Measurements from ENCODE around the gene RNF11.
"Not testable (repeated sequence)": the region's sequence is repeated elsewhere in the genome, so short reads cannot be mapped to it uniquely, and the experiment has no call there.

The RNF11 gene

DNA sequence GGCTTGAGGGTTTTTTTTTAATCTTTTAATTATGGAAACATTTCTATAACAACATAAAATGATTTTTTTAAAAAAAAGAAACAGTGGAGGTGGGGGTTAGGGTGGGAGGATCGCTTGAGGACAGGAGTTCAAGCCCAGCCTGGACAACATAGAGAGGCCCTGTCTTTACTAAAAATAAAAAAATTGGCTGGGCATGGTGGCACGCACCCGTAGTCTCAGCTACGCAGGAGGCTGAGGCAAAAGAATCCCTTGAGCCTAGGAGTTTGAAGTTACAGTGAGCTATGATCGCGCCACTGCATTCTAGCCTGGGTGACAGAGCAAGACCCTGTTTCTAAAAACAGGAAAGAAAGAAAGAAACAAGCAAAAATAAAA is 32.2 kb upstream of the RNF11 start:
- Histone ChIP-seq H3K27ac (no peak overlapping the region), H3K4me3 (no peak overlapping the region), H3K36me3 (ENCODE audit: insufficient read depth, low read length) (no peaks in the 10 kb centered on the region), H3K9ac (ENCODE audit: insufficient read length) (no peak overlapping the region), H3K9me3 (ENCODE audit: low read depth, low read length) (no peaks in the 10 kb centered on the region)
- TF ChIP-seq EZH2 (IDR thresholded peaks at IDR 0.05) (no peak), POLR2AphosphoS5 (IDR thresholded peaks at IDR 0.05; ENCODE audit: borderline replicate concordance, low read depth, low read length) (no peak), FOXP2 (optimal IDR thresholded peaks at IDR 0.05; ENCODE audit: control extremely low read depth, extremely low read length, insufficient read depth) (no peak)
- DNase-seq (ENCODE audit: low read depth, low spot score) = no peak

DNA sequence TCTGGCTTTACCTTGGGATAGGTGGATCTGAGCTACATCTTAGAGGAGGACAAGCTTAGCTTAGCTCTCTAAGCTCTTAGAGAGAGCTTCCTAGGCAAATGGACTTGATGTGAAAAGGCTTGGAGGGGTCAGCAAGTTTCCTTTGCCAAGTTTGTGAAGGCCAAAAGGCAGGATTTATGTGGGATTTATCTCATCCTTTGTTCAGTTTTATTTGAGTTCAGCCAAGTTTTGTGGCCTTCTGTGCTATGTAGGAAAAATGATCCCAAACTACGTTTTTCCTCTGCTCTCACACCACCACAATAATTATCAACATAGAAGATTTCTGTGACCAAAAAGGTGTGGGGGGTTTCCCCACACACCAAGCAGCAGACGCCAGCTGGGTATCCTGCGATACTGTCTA is 26.0 kb upstream of the RNF11 start:
- Histone ChIP-seq H3K9ac (ENCODE audit: insufficient read length) (no peak overlapping the region), H3K9me3 (ENCODE audit: low read depth, low read length) (no peaks in the 10 kb centered on the region), H3K4me3 (no peak overlapping the region), H3K36me3 (ENCODE audit: insufficient read depth, low read length) (no peaks in the 10 kb centered on the region), H3K27ac (no peak overlapping the region)
- DNase-seq (ENCODE audit: low read depth, low spot score) = no peak
- TF ChIP-seq POLR2AphosphoS5 (IDR thresholded peaks at IDR 0.05; ENCODE audit: borderline replicate concordance, low read depth, low read length) (no peak), FOXP2 (optimal IDR thresholded peaks at IDR 0.05; ENCODE audit: control extremely low read depth, extremely low read length, insufficient read depth) (no peak), EZH2 (IDR thresholded peaks at IDR 0.05) (no peak)

- TF ChIP-seq FOXP2 (optimal IDR thresholded peaks at IDR 0.05; ENCODE audit: control extremely low read depth, extremely low read length, insufficient read depth) (no peak), EZH2 (IDR thresholded peaks at IDR 0.05) (no peak), POLR2AphosphoS5 (IDR thresholded peaks at IDR 0.05; ENCODE audit: borderline replicate concordance, low read depth, low read length) (no peak)
- no peak overlapping the region for H3K9ac ChIP-seq (ENCODE audit: insufficient read length)
- H3K27ac ChIP-seq = no peak overlapping the region
These were observed 25.4 kb upstream of the RNF11 start for GRCh38 chr1:51210676-51211075.

GRCh38 chr1:51214615-51215131 is 21.4 kb upstream of the RNF11 start:
- no peak for DNase-seq (ENCODE audit: low read depth, low spot score)
- no peaks in the 10 kb centered on the region for H3K9me3 ChIP-seq (ENCODE audit: low read depth, low read length)
- no peak overlapping the region for H3K27ac ChIP-seq
- TF ChIP-seq POLR2AphosphoS5 (IDR thresholded peaks at IDR 0.05; ENCODE audit: borderline replicate concordance, low read depth, low read length) (no peak), FOXP2 (optimal IDR thresholded peaks at IDR 0.05; ENCODE audit: control extremely low read depth, extremely low read length, insufficient read depth) (no peak)
- H3K9ac ChIP-seq (ENCODE audit: insufficient read length) = no peak overlapping the region
- no peaks in the 10 kb centered on the region for H3K36me3 ChIP-seq (ENCODE audit: insufficient read depth, low read length)
- no peak overlapping the region for H3K4me3 ChIP-seq

More at GRCh38 chr1:51210676-51211075, 25.4 kb upstream of the RNF11 start:
- DNase-seq (ENCODE audit: low read depth, low spot score) = no peak
- H3K9me3 ChIP-seq (ENCODE audit: low read depth, low read length) = no peaks in the 10 kb centered on the region
- H3K36me3 ChIP-seq (ENCODE audit: insufficient read depth, low read length) = no peaks in the 10 kb centered on the region
- no peak overlapping the region for H3K4me3 ChIP-seq

DNA sequence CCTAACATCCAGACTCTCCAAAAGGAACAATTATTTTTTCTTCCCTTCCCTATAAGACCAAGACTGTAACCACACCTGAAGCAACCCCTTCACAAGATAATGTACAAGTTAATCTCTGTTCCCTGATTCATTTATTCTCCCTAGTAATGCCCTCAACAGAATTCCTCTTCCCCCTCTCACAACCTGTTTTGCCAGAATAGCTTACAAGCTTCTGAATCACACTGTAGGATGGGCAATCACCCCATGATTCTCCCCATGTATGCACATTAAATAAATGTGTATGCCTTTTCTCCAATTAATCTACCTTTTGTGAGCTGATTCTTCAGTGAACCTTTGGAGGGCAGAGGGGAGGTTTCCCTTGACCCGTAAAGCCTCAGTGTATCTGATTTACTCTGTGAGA is 20.9 kb upstream of the RNF11 start:
- H3K9ac ChIP-seq (ENCODE audit: insufficient read length) = no peak overlapping the region
- no peak overlapping the region for H3K27ac ChIP-seq
- H3K9me3 ChIP-seq (ENCODE audit: low read depth, low read length) = no peaks in the 10 kb centered on the region
- TF ChIP-seq POLR2AphosphoS5 (IDR thresholded peaks at IDR 0.05; ENCODE audit: borderline replicate concordance, low read depth, low read length) (no peak), FOXP2 (optimal IDR thresholded peaks at IDR 0.05; ENCODE audit: control extremely low read depth, extremely low read length, insufficient read depth) (no peak), EZH2 (IDR thresholded peaks at IDR 0.05) (no peak)
- no peak overlapping the region for H3K4me3 ChIP-seq
- no peak for DNase-seq (ENCODE audit: low read depth, low spot score)
- H3K36me3 ChIP-seq (ENCODE audit: insufficient read depth, low read length) = no peaks in the 10 kb centered on the region

DNA sequence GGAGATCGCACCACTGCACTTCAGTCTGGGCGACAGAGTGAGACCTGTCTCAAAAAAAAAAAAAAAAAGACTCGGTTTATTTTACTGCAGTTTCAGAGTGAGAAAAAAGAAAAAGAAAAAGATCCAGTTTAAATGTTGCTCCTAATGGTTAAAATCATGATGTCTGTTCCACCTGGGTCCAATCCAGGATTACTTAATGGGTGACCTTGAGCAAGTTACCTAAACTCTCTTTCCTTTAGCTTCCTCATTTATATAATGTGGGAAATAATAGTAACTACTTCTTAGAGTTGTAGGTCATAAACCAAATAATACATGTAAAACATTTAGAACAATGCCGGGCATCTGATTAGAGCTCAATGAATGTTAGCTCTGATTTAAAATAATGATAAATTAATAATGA is 19.4 kb upstream of the RNF11 start:
- no peaks in the 10 kb centered on the region for H3K36me3 ChIP-seq (ENCODE audit: insufficient read depth, low read length)
- no peak for TF ChIP-seq POLR2AphosphoS5 (IDR thresholded peaks at IDR 0.05; ENCODE audit: borderline replicate concordance, low read depth, low read length)
- TF ChIP-seq FOXP2 (optimal IDR thresholded peaks at IDR 0.05; ENCODE audit: control extremely low read depth, extremely low read length, insufficient read depth) = no peak
- TF ChIP-seq EZH2 (IDR thresholded peaks at IDR 0.05) = no peak

GRCh38 chr1:51217101-51217500 is 19.0 kb upstream of the RNF11 start:
- no peak overlapping the region for H3K4me3 ChIP-seq
- DNase-seq (ENCODE audit: low read depth, low spot score) = no peak
- H3K36me3 ChIP-seq (ENCODE audit: insufficient read depth, low read length) = no peaks in the 10 kb centered on the region
- TF ChIP-seq FOXP2 (optimal IDR thresholded peaks at IDR 0.05; ENCODE audit: control extremely low read depth, extremely low read length, insufficient read depth) (no peak), EZH2 (IDR thresholded peaks at IDR 0.05) (no peak), POLR2AphosphoS5 (IDR thresholded peaks at IDR 0.05; ENCODE audit: borderline replicate concordance, low read depth, low read length) (no peak)
- H3K9ac ChIP-seq (ENCODE audit: insufficient read length) = no peak overlapping the region
- H3K27ac ChIP-seq = no peak overlapping the region
- no peaks in the 10 kb centered on the region for H3K9me3 ChIP-seq (ENCODE audit: low read depth, low read length)

More for the DNA sequence above, 19.4 kb upstream of the RNF11 start:
- Histone ChIP-seq H3K27ac (no peak overlapping the region), H3K9ac (ENCODE audit: insufficient read length) (no peak overlapping the region), H3K4me3 (no peak overlapping the region), H3K9me3 (ENCODE audit: low read depth, low read length) (no peaks in the 10 kb centered on the region)
- DNase-seq (ENCODE audit: low read depth, low spot score) = no peak

- TF ChIP-seq FOXP2 (optimal IDR thresholded peaks at IDR 0.05; ENCODE audit: control extremely low read depth, extremely low read length, insufficient read depth) = no peak
- no peak for TF ChIP-seq POLR2AphosphoS5 (IDR thresholded peaks at IDR 0.05; ENCODE audit: borderline replicate concordance, low read depth, low read length)
- TF ChIP-seq EZH2 (IDR thresholded peaks at IDR 0.05) = no peak
- H3K36me3 ChIP-seq (ENCODE audit: insufficient read depth, low read length) = no peaks in the 10 kb centered on the region
- DNase-seq (ENCODE audit: low read depth, low spot score) = no peak
- 0 out of 2 replicates have a peak overlapping the region, but pooled peaks have one; percentile 36 for H3K27ac ChIP-seq
- no peaks in the 10 kb centered on the region for H3K9me3 ChIP-seq (ENCODE audit: low read depth, low read length)
- H3K9ac ChIP-seq (ENCODE audit: insufficient read length) = no peak overlapping the region
- H3K4me3 ChIP-seq = peak overlapping the region; percentile 47; the same call in 1 of the 2 replicates
These were observed 17.5 kb upstream of the RNF11 start for GRCh38 chr1:51218570-51218969.

- Histone ChIP-seq H3K9me3 (ENCODE audit: low read depth, low read length) (no peaks in the 10 kb centered on the region), H3K9ac (ENCODE audit: insufficient read length) (no peak overlapping the region), H3K36me3 (ENCODE audit: insufficient read depth, low read length) (no peaks in the 10 kb centered on the region), H3K4me3 (peak overlapping the region; percentile 47; the same call in 1 of the 2 replicates), H3K27ac (peak overlapping the region; percentile 36; the same call in 1 of the 2 replicates)
- peak; percentile 57 for DNase-seq (ENCODE audit: low read depth, low spot score)
- TF ChIP-seq POLR2AphosphoS5 (IDR thresholded peaks at IDR 0.05; ENCODE audit: borderline replicate concordance, low read depth, low read length) (no peak), FOXP2 (optimal IDR thresholded peaks at IDR 0.05; ENCODE audit: control extremely low read depth, extremely low read length, insufficient read depth) (no peak), EZH2 (IDR thresholded peaks at IDR 0.05) (no peak)
These were observed 17.1 kb upstream of the RNF11 start for GRCh38 chr1:51219022-51219421.

- not testable (repeated sequence) for H3K4me3 ChIP-seq; H3K27ac ChIP-seq; DNase-seq (ENCODE audit: low read depth, low spot score); H3K9me3 ChIP-seq (ENCODE audit: low read depth, low read length); H3K36me3 ChIP-seq (ENCODE audit: insufficient read depth, low read length); H3K9ac ChIP-seq (ENCODE audit: insufficient read length)
These were observed 14.5 kb upstream of the RNF11 start for GRCh38 chr1:51221529-51221928.

All from SK-N-MC (cell line).